Measurements from ENCODE around the gene NEURL1.

The NEURL1 gene, protein sequence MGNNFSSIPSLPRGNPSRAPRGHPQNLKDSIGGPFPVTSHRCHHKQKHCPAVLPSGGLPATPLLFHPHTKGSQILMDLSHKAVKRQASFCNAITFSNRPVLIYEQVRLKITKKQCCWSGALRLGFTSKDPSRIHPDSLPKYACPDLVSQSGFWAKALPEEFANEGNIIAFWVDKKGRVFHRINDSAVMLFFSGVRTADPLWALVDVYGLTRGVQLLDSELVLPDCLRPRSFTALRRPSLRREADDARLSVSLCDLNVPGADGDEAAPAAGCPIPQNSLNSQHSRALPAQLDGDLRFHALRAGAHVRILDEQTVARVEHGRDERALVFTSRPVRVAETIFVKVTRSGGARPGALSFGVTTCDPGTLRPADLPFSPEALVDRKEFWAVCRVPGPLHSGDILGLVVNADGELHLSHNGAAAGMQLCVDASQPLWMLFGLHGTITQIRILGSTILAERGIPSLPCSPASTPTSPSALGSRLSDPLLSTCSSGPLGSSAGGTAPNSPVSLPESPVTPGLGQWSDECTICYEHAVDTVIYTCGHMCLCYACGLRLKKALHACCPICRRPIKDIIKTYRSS

GRCh38 chr10:103493362-103493915, at the start of gene NEURL1:
Gene NEURL1, plus strand, starts transcription at chr10:103493705. Its CDS starts 683 bp downstream, at chr10:103494388.
- peak; percentile 2 for DNase-seq

DNA sequence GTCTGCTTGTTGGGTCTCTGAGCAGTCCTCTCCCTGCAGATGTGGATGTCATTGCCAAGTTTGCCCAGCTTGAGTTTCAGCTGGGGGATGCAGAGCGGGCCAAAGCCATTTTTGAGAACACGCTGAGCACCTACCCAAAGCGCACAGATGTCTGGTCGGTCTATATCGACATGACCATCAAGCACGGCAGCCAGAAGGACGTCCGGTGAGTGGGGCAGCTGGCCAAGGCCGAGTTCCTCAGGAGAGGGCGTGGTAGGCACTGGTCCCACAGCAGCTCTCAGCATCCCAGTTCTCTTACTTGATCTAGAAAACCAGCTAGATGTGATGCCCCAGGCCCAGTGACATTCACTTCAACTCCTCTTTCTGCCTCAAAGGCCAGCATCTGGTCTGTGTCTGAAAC, 49.0 kb upstream of the NEURL1 start:
- no peak for DNase-seq

- DNase-seq: no peak
These were observed 48.1 kb upstream of the NEURL1 start for GRCh38 chr10:103445366-103445765.

- no peak for DNase-seq
These were observed 47.5 kb upstream of the NEURL1 start for GRCh38 chr10:103445767-103446567.

GRCh38 chr10:103447187-103447586, 46.3 kb upstream of the NEURL1 start:
- no peak for DNase-seq

DNA sequence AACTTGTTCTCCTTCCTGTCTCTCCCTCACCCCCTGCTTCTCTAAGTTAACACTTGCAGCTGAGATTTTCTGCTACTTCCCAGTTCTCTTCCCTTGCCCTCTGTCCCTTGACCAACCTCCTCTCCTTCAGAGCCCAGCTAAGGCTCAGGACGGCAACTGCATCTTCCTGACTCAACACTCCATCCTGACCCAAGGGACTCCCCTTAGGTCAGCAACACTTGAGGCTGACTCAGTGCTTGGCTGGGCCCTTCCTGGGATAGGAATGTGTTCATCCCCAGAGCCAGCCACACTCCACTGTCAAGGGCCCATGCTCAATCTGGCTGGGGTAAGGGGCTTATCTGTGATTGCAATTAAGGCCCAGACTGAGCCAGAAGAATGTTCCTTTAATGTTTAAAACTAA, 44.8 kb upstream of the NEURL1 start:
- no peak for DNase-seq

DNA sequence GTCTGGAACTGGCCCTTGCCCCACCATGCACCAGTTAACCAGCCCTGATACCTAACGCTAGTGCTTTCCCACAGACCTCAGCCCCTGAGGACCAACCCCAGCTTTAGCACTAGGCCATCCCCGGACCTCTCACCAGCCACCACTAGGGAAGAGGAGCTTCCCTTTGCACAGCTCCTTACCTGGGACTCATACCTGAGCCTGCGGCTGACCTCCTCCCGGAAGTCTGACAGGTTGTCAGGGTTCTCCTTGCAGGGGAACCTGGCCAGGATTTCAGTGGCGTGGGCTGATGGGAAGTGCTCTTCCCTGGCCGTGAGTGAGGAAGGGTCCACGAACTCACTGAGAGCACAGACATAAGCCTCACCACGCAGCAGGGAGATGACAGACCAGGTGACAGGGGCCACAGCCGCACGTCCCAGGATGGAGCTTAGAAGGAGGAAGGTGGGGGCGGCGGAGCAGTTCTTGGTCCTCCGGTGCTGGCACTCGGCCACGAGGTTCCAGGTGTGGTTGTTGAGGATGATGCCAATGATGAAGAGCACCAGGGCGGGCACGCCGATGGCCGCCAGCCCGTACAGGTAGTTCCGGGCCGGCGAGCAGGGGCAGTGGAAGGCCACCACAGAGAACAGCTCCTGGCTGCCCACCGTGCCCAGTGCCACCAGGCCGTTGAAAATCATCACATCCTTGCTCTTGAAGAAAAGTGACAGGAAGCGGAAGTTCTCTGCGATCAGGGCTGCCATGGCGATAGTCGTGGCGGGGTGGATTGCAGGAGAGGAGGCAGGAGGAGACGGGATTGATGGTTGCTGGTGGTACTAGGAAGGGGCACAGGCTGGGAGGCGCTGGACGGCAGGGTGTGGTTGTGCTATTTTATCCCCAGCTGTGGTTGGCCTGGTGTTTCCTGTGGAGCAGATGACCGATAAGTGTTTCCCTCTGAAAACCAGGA, 44.0 kb upstream of the NEURL1 start:
- no peak for DNase-seq

DNA sequence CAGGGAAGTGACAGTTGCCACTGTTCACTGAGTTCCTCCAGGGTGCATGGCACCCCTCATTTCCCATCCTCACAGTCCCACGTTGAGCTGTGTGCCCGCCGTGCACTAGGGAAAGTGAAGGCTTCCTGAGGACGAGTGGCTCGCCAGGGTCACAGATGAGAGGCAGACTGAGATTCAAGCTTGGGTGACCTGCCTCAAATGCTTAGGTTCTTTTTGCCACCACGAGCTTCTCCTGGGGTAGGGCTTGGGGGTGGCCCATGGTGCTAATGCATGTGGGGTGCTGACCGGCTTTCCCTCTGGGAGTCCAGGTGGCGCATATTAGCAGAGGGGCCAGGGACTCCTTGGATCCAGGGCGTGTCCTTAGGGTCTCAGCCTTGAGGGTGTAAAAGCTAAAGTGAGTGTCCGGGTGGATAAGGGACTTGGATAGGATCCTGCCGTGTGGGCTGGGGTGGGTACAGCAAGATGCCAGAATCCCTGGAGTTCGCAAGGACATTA, 43.3 kb upstream of the NEURL1 start:
- DNase-seq: no peak

GRCh38 chr10:103451091-103451813, 42.3 kb upstream of the NEURL1 start:
- DNase-seq: no peak

GRCh38 chr10:103451831-103452505, 41.5 kb upstream of the NEURL1 start, which contains the start of gene CALHM2:
Gene CALHM2, minus strand, starts transcription at chr10:103452370. Its CDS starts 2,429 bp downstream, at chr10:103449941.
- DNase-seq: peak; percentile 57

- DNase-seq: no peak
These were observed 40.8 kb upstream of the NEURL1 start for GRCh38 chr10:103452506-103453230.

DNA sequence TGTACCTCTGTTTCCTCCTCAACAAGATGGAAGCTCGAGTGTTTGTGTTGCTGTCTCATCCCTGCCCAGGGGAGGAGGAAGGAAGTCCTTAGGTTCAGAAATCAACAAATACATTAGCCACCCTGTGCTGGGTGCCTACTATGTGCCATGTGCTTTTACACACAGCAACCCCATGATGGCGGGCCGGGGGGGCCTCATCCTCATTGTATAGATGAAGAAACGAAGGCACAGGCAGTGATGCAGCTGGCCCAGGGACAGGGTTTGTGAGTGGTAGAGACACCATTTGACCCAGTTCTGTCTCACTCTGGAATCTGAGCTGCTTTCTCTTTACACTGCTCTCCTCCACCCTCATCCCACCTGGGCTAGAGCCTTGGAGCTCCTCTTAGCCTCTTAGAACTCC, 39.5 kb upstream of the NEURL1 start:
- no peak for DNase-seq

DNA sequence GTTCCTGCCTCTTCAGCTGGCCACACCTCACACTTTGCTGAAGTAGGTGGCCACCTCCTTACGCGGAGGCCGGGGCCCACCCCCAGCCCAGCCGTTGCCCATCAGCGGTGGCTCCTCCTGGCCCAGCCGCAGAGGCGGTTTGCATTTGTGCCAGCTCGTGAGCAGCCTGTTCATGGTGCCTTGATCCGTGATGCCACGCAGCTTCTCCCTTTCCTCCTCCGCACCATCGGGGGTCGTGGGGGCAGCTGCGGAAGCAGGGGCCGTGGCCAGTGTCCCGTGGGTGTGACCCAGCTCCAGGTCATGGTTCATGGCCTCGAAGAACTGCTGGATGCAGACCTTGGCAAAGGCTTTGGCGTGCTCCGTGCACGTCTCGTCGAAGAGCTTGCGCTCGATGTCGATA, 38.3 kb upstream of the NEURL1 start:
- DNase-seq: no peak

GRCh38 chr10:103456074-103456660, 37.3 kb upstream of the NEURL1 start:
- no peak for DNase-seq

DNA sequence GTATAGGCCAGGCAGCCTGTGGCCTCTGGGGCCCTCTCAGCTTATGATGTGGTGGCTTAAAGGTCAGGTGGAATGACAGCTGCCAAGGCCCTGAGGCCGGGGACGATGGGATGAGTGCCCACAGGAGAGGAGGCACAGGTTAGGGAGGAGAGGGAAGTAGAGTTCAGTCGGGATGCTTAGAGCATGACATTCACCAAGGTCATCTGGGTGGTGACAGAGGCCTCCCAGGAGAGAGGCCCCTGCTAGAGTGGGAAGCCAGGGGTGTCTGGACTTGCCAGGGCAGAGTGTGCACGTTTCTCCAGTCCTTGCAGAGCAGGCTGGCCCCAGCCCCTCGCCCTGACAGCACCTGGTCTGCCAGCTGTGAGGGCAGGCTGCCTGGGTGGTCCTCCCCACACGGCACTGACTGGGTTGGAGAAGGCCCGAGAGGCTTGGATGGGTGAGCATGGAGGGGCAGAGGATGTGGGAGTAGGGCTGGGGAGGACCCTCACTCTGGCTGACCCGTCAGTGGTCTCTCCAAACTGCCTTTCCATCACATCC, 36.3 kb upstream of the NEURL1 start:
- DNase-seq: no peak

- DNase-seq: no peak
These were observed 35.5 kb upstream of the NEURL1 start for GRCh38 chr10:103457896-103458583.

GRCh38 chr10:103458720-103459119, 34.8 kb upstream of the NEURL1 start, which contains the start of gene CALHM1:
Gene CALHM1, minus strand, starts transcription at chr10:103458900. Its CDS starts 149 bp downstream, at chr10:103458751.
- DNase-seq: peak; percentile 4

- no peak for DNase-seq
These were observed 33.9 kb upstream of the NEURL1 start for GRCh38 chr10:103459615-103460014.
